CD4-positive, alpha-beta T cell treated with Interleukin-15 for 4 hours (primary cell): Measurements from ENCODE around the gene VPS37D.
A peak's percentile ranks its signal among the peaks of the same experiment; 100 is the strongest.
"Not testable (repeated sequence)": the region's sequence is repeated elsewhere in the genome, so short reads cannot be mapped to it uniquely, and the experiment has no call there.

ENCODE experiments used
- DNase-seq: peaks from one replicate; pipeline ENCODE4 v3.0.0-alpha.2; 2020; ENCODE audit warnings: low spot score

Gene VPS37D, protein sequence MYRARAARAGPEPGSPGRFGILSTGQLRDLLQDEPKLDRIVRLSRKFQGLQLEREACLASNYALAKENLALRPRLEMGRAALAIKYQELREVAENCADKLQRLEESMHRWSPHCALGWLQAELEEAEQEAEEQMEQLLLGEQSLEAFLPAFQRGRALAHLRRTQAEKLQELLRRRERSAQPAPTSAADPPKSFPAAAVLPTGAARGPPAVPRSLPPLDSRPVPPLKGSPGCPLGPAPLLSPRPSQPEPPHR

DNA sequence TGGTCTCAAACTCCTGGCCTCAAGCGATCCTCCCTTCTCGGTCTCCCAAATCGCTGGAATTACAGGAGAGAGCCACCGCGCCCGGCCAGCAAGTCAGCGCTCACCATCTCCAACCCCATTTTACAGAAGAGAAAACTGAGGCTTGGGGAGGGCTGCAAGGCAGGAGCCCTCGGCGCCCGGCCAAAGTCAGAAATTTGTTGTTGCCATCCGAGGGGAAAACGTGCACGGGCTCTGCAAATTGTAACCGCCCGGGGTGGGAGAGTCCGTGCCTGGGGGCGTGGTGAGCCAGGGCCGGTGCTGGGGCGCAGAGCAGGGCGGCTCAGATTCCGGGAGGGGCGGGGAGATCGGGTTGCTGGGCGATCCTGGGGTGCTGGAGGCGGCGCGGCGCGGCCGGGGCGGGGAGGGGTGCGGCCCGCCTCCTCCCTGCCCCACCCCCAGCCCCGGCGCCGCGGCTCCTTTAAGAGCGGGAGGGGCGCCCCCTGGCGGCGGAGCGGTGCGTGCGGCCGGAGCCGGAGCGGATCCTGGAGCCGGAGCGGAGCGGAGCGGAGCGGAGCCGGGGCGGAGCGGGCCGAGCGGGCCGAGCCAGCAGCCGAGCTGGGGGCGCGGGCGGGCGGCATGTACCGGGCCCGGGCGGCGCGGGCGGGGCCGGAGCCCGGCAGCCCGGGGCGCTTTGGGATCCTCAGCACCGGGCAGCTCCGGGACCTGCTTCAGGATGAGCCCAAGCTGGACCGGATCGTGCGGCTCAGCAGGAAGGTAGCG, at the start of gene VPS37D:
Gene VPS37D (plus strand): TSS at position 488 of the 759 bp plus-strand sequence. CDS start 128 bp downstream, at position 616.
- DNase-seq: peak; percentile 94

DNA sequence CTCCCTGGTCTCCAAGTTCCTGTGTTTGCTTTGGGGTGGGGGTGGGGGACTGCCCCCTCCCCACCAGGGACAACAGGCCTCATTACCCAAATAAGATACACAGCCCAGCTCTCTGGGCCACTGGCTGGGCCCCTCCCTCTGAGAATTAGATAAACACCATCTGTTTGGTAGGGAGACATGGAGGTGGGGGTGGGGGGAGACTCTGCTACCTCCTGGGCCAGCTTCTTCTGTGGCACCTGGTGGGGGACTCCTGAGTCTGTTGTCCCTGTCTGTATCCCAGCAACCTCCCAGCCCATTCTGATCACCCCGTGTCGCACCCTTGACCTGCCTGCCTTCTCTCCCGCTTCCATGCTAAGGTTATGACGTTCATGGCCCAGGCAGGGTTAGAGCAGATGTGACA, 49.1 kb upstream of the VPS37D start:
- no peak for DNase-seq

GRCh38 chr7:73619394-73619793, 48.2 kb upstream of the VPS37D start:
- DNase-seq: not testable (repeated sequence)

- DNase-seq: no peak
Observed at GRCh38 chr7:73621168-73622063, 46.2 kb upstream of the VPS37D start.

GRCh38 chr7:73622527-73622908, 45.1 kb upstream of the VPS37D start:
- DNase-seq: no peak

GRCh38 chr7:73622909-73623797, 44.5 kb upstream of the VPS37D start:
- DNase-seq: no peak

DNA sequence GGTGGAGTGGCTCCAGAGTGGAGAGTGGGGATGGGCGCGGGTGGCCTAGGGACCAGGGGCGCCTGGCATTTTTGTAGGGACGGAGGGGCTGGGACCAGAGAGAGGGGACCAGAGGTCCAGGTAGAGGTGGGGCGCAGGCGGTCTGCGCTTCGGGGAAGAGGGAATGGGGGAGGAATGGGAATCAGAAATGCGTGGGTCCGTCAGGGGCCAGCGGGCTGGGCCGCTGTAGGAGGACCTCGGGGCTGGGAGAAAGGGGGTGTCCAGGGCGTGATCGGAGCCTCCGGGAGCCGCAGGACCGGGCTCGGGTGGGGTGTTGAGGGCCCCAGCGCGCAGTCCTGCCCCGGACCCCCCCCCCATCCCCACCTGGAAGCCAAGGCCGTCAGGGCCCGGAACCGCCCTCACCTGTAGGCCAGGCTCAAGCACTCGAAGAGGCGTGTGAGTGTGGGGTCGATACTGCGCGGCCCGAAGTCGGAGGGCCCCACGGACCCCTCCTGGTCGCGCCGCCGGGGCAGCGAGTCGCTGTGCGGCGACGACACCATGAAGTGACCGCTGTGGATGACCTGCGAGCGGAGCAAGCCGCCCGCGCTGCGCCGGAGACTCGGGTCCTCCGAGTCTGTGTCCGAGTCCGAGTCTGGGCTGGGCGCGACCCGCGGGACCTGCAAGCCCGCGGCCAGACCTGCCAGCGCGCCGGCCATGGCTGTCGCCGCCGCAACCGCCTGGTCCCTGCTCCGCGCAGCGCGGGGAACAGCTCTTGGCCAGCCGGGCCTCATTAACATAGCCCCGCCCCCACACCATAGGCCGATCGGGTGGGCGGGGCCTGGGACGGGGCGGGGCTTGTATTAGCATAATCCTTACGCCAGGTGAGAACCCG, 43.6 kb upstream of the VPS37D start, which contains the start of gene MLXIPL:
Gene MLXIPL (minus strand): TSS at position 725 of the 871 bp plus-strand sequence. CDS start 30 bp downstream, at position 695.
- DNase-seq: peak; percentile 15

DNA sequence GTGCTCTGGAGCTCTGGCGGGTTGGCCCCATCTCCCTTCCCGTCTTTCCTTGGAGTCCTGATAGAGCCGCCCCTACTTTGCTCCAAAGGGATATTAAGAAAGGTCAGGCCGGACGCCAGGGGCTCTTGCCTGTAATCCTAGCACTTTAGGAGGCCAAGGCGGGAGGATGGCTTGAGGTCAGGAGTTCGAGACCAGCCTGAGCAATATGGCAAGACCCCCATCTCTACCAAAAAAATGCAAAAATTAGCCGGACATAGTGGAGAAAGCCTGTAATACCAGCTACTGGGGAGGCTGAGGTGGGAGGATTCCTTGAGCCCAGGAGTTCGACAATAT, 43.0 kb upstream of the VPS37D start:
- no peak for DNase-seq

DNA sequence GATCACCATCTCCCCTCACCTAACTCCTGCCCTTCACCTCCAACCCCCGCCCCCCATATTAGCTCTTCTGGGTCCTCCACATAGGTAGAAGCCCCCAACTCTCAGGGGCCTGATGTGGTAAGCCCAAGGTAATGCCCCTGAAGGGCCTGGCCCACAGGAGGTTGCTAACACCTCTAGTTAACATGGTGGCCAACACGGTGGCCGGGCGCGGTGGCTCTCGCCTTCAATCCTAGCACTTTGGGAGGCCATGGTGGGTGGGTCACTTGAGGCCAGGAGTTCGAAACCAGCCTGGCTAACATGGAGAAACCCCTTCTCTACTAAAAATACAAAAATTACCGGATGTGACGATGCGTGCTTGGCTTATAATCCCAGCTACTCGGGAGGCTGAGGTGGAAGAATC, 42.4 kb upstream of the VPS37D start:
- DNase-seq: no peak

GRCh38 chr7:73626814-73627213, 40.8 kb upstream of the VPS37D start:
- no peak for DNase-seq

- no peak for DNase-seq
Observed at GRCh38 chr7:73628504-73628903, 39.1 kb upstream of the VPS37D start.

DNA sequence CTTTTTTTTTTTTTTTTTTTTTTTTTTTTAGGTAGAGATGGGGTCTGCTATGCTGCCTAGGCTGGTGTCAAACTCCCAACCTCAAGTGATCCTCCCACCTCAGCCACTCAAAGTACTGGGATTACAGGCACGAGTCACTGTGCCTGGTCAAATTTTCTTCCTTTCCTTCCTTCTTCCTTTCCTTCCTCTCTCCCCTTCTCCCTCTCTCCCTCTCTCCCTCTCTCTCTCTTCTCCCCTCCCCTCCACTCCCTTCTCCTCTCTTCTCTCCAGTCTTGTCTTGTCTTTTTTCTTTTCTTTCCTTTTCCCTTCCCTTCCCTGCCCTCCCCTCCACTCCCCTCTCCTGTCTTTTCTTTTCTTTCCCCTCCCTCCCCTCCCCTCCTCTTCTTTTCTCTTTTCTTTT, 36.1 kb upstream of the VPS37D start:
- no peak for DNase-seq

- no peak for DNase-seq
Observed at GRCh38 chr7:73633323-73633722, 34.3 kb upstream of the VPS37D start.

- DNase-seq: no peak
Observed at GRCh38 chr7:73633844-73634243, 33.8 kb upstream of the VPS37D start.

- no peak for DNase-seq
Observed at GRCh38 chr7:73635428-73636200, 32.0 kb upstream of the VPS37D start.

DNA sequence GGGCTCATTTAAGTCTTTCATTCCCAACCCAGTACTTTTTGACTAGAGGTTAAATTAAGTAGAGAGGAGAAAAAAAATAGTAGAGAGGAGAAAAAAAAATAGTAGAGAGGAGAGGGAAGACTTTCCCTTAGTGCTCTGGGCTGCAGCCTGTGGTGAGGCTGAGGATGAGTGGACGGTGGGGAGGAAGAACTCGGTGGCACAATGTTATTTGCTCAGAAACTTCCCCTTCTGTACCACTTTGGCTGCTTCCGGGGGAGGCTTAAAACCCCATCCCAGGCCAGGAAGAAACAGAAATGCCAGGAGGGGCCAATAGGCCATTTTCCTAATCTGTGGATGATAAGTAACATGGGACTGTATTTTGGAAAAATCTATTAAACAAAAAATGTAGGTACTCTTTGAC, 28.7 kb upstream of the VPS37D start:
- no peak for DNase-seq

DNA sequence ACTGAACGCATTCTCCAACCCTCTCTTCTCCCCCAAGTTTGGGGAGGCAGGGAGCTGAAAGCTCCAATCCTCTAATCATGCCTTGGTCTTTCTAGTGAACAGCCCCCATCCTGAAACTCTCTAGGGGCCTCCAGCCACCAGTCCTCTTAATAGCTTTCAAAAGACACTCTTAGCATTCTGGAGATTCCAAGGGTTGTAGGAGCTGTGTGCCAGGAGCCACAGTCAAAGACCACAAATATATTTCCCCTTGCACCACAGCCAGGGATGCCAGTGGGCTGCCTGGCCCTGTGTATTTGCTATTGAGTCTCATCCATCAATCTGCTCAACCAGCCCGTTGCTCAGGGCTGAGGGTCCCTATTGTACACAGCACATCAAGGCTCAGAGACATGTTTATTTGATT, 24.8 kb upstream of the VPS37D start:
- DNase-seq: no peak

- DNase-seq: no peak
Observed at GRCh38 chr7:73644688-73645286, 22.8 kb upstream of the VPS37D start.

DNA sequence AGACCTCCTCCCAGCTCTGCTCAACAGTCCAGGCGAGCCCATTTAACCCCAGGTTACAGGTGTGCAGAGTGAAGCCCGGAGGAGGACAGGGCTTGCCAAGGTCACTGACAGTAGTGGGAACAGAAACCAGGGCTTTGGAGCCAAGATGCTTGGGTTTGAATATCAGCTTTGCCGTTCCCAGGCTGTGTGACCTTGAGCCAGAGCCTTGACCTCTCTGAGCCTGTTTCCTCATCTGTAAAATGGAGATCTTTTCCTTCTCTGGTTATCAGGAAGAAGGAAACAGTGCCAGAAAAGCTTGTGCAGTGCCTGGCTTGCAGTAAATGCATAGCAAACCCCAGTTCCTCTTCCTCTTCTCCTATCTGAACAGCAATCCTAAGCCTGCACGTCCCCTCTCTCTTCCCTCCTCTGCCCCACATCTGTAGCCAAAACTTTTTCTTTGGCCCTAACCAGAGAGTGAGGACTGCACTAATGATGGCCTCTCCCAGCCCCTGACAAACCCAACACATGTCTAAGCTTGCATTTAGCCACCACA, 21.9 kb upstream of the VPS37D start:
- DNase-seq: no peak
